NCI-H226 (cell line): Measurements from ENCODE around the gene TBC1D16.

ENCODE experiments used
- DNase-seq: peaks from one replicate; pipeline ENCODE4 v3.0.0-alpha.2; 2015

The TBC1D16 gene

DNA sequence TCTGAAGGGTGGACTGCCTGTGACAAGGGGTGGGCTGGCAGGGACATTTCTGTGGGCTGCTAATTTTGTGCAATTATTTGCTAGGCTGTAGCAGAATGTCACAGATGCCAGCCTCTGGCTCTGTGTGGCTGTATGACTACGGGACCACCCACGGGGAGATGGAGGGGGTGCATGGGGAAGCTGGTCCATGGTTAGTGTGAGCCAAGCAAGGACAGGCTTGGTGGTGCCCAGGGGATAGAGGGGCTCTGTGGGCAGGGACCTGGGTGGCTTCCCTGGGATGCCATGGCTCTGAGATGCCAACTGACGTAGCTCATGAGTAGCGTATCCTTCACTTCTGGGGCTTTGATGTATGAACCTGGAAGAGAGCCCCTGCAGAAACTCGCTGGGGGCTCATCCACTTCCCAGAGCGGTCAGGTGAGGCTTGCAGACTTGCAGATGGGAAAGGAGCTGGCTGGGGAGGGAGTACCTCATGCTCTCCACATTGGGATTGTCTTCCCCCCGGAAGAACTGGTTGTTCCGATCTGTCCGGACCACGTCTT lies 87.2 kb downstream of the TBC1D16 start:
- DNase-seq = no peak

DNA sequence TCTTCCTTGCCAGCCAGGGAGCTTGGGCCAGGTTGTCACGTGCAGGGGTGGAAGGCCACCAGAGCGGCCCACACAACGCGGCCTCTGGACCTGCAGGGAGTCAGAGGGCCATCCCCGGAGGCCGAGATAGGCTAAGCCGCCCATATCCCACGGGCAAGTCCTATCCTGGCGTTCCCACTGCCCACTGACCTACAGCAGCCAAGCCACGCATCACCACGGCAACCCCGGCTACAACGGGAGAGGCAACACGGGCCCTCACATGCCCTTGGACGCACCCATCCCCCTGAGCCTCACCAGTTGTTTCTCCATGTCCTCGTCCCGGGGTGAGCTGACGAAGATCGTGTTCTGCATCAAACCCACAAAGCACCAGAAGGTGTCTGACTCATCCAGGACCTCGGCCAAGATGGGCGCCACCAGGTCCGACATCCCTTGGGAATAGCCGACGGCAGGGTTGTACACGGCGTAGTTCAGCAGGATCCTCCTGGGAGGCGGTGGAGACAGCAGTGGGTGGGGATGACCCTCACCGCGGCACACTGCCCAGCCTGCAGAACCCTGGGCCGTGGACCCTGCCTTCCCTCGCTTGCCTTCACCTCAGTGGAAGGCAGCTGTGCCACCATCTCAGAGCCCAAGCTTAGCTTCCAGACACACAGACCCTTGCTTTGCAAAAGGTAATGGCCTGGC lies 88.2 kb downstream of the TBC1D16 start:
- no peak for DNase-seq

DNA sequence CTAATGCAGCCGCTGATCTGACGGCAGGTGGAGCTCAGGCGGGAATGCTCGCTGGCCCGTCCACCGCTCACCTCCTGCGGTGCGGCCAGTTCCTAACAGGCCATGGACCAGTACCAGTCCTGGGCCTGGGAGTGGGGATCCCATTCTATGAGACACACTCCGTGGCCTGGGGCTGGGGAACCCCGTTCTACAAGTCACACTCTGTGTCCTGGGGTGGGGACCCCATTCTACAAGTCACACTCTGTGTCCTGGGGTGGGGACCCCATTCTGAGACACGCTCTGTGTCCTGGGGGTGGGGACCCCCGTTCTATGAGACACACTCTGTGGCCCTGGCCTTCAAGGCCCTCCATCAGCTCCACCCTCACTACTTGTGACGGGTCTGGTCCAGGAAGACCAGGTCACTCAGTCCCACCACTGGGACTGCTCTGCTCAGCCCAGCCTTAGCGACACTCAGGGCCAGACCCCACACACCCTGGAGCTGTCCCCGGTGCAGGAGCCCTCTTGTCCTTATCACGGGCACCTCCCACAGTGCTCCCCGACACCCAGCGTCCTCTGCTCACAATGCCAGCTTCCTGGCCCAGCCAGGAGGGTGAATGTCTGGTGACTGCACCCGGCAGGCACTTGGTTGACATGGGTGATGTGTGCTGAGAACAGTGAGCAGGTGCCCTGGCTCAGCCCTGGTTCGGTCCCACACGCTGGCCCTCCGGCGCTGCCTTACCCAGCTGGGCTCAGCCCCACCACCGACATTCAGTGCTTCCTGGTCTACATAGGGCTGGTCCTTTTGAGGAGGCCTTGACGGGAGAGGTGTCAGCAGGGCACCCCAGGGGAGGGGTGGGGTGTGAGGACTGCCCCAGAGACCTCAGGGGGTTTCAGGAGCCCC lies 89.1 kb downstream of the TBC1D16 start:
- no peak for DNase-seq

DNA sequence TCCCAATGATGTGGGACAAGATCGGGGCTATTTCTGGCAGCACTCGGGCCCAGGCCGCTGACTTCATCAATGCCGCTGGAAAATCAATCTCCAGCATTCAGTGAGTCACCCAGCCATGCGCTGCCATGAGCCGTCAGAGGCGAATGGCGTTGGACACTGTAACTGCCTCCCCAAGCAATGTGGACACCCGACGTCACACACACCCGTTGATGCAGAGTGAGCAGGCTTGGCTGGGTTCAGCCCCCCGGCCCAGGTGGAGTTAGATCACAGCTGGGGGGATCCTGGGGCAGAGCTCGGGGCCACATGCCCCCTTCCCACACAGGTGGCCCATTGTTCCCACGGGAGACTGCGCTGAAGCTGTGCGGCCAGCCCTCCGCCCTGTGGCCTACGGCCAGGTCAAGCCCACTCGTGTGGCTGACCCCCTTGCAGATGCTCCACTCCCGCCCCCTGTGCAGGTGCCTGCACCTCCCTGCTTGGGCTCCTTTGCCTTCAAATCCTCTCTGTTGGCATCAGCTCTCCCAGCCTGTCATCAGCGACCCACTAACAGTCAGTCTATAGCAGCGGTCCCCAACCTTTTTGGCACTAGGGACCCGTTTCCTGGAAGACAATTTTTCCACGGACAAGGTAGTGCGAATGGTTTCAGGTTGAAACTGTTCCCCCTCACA lies 89.9 kb downstream of the TBC1D16 start:
- DNase-seq = no peak

DNA sequence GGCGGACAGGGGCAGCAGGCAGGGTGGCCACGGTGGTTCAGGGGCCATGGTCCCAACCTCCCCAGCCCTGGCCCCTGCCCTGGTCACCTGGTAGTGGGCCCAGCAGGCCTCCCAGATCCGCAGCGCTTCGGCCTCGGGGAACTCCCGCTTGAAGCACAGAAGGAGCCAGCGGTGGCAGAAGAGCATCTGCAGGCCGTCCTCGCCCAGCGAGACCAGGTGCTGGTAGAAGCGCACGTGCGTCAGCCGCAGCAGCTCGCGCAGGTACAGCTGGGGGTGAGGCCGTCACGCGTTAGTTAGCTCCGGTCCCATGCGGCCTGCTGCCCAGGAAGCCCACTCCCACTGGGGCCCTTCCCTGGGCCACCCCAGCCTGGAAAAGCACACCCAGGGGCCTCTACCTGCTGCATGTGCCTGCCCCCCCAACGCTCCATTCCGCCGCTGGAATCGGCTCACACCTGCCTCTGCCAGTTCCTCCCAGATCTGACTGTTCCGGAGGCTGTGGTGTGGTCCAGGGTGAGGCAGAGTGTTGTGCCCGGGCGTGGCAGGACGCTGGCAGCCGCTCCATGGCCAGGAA lies 90.8 kb downstream of the TBC1D16 start:
- no peak for DNase-seq

DNA sequence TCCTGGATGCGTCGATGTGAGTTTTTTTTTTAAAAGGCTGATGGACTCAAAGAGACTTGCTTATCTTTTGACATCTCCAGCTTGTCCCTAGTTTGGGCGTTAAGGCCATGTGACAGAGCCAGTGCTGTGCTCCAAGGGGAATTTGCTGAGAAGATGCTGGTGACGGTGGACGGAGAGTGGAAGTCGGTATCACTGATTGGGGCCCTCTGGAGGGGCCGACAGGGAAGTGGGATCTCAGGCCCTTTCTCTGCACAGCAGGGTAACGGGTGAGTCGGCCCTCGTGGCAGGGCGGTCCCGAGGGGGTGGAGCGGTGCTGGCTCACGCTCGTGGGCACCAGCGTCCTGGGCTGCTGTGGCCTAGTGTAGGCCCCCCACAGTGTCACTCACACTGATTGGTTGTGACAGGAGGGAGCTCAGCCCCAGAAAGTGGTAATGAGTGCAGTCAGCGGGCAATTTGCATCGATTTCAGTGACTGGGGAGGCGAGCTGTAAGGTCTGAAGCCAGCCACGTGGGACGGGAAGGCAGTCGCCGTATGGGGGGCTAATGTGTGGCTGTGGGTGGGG lies 91.3 kb downstream of the TBC1D16 start:
- no peak for DNase-seq

DNA sequence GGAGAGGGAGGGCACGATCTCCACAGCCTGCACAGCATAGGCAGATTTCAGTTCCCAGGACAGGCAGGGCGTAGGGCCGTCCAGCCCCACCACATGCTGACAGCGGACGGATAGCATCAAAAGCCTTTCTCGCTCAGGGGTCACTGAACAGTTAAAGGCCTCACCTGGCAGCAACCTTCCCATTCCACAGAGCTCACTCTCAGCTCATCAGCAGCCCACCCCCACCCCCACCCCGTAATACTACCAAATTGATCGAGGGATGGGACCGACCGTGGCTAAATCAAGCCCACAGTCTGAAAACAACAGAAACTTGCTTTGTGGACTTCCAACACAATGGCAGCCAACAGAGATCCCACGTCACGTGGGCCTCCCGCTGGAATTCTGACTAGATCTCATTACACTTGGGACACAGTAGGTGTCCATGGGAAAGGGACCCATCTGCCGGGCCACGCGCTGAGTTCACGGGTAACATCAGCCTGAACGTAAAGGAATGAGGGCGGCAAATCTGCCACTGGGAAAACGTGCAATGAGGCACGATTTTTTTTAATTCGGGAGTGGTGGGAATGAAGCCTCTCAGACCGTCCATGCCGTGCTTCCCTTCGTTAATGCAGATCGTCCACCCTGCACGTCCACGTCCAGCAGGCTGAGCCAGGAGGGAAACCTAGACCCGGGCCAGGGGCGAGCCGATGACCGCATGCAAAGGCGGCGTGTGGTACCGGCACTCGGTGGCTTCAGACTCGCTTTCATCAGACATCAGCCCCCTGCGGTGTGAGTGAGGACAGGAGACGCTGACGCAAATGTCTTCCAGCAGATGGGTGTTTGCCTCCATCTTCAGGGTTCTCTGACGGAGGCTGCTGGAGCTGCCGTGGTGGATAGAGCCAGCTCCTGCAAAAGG lies 92.1 kb downstream of the TBC1D16 start:
- DNase-seq = no peak

DNA sequence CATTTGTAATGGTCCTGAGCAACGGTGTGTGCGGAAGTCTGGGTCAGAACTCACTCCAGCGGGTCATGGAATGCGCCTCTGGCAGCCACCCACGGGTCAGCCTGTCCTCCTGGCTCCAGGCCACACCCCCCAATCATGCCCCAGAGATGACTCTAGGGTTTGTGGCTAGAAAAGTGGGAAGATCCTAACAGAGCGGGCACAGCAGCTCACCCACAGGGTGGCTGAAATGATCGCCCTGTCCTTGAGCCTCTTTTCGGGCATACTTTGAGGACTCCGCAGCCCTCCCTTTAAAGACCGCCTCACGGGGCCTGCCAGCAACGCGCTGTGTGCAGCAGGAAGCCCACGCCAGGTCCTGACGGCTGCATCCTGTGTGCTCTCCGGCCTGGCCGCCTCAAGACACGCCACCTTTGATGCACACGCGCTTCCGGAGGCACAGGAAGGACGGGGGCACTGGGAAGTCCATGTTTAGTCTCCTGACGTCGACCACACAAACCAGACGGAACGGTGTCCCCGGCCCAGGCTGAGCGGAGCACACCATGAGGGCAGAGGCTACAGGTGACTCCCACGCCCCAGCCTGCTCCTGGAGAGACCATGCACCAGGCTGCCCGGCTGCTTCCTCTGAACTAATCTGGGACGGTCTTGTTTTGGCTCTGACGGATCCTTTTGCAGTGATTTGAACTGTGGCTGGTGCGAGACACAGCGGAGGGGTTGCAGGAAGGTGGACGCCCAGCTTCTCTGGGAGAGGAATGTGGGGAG lies 92.9 kb downstream of the TBC1D16 start:
- no peak for DNase-seq

DNA sequence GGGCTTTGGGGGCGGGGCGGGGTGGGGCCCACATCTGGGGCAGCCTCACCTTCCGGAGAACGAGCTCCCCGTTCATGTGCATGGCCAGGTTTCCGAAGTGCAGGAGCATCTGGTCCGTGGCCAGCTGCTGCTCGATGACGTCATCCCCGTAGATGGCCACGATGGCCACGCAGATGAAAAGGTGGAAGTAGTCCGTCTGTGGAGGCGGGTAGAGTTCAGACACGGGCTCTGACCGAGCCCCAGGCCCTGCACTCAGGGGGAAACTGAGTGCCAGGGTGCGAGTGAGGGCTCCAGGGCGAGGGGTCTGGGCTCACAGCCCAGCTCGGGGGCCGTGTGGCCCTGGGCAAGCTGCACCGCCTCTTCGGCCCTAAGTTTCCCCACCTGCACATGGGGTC lies 93.7 kb downstream of the TBC1D16 start:
- DNase-seq = no peak

DNA sequence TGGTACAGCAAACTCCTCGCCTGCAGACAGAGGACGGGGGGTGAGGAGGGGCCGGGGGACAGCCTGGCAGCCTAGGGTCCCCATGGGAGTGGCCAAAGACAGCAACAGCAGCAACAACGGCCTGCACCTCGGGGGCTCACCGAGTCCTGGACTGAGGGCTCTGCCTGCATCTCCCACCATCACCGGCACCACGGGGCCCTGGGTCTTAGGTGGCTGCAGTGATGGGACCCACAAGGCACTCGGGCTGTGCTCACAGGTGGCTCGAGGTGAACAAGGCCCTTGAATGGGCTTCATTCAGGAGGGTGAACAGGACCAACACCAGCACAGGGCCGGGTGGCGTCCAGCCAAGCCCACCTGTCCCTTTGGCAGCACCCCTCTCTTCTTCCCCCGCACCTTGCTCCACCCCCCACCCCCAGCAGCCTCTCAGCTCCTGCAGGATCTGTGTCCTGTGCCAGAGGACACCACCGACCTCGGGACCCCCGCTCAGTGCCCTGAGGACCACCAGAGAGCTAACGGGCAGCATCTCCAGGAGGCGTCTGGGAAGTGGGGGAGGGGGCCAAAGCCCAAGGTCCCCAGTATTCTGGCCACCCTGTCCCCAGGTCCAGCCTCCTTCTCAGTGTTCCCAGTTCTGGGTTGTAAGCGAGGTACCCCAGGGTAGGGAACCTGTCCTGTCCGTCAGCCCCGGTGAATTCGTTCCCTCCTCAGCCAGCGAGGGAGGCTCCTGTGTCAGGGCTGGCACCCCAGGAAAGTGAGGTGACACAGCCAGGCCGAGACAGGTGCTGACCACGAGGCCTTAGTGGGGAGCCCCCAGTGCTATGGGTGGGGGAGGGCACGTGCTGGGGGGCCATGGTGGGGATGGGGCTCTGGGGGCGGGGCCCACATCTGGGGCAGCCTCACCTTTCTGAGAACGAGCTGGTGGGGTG lies 94.3 kb downstream of the TBC1D16 start:
- DNase-seq = no peak

DNA sequence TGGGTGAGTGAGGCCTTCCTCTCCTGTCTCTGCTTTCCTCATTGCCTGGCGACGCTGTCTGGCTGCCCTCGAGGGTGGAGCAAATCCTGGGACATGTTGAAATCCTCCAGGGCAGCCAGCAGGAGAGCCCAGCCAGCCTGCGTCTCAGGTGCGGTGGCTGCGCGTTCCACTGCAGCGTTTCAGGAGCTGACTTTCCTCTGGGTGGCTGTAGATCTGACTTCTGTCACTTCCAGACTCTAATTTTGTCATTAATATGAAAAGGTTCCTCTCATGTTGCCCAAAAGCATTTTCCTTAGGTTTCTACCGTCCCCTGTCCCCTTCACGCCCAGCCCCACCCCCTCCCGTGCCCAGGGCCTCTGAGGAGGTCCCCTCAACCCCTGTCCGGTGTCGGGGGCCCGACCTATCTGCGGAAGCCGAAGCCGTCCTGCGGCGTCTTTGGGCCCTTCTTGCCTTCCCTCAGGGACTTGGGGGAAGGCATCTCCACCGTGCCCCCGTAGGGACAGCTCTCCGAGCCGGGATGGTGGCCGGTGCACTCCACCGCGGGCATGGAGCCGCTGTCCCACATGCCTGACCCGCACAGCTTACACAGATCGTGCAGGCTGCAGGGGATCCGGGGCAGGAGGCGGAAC lies 95.1 kb downstream of the TBC1D16 start:
- DNase-seq = no peak

DNA sequence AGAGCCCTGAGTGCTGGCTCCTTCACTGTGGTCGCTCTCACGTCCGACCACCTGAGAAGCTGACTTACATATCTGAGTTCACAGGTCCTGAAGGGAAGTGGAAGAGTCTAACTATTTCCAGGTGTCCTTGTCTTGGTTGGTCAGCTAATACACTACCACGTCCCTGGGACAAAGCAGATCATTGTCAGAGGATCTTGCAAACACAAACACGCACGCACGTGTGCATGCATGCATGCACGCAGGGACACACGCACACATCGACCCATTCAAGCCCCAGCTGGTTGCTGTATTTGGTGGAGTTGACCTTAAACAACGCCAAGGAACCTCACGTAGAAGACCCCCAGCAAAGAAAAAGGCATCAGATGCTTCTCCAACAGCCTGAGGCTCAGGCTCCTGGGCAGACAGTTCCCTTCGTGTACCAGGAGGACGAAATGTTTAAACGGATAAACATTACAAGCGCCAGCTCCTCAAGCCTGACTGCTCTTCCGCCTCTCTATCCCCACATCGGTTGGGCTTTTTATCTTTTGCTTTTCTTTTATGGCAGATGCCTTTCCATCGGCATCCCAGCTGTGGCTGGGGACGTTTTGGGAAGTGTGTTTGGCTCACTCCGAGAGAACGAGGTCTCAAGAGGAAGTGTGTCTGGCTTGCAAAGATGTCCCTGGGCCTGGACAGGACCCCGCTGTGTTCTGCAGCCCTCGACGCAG lies 95.8 kb downstream of the TBC1D16 start:
- DNase-seq = no peak

DNA sequence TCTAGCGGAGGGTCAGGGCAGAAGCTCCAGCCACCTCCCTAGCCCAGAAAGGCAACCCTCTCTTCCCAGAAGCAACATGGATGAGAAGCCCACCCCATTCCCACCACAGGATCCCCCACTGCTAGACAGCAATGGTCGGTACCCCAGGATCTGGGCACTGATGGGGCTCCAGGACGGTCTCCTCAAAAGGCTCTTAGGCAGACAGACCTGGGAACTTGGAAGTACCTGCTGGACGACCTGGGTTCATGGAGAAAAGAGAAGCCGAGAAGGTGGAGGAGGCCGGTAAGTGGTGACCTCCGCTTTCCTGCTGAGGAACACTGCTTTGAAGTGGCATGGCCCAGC lies 96.6 kb downstream of the TBC1D16 start:
- DNase-seq = no peak

DNA sequence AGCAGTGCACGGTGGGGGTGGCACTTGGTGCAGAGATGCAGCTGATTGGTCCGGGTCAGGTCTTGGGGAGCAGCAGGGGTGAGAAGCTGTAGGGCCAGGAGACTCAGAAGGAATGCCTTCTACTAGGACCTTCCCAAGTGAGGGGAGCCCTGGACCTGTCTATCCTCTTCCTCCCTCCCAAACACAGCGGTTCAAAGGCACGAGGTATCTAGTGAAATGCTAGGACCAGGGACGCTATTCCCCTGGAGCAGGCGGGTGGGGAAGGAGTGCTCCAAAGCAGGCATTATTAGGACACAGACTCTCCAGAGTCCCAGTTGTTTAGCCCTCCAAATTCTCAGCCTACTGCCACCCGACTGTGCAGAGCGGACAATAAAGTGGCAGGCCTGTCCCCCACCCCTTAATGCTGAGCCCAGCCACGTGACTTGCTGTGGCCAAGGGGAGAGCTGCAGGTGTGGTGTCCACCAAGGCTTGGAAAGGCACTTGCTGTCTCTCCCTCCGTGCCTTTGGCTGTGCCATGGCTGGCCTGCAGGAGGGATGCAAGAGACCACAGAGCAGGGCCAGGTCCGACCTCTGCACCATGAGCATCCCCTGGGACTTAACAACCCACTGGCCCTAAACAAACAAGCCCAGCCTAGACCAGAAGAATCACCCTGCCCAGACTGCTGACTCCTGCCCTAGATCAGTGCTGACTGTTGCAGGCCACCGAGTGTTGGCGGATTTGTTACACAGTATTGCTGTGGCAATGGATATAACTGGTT lies 97.2 kb downstream of the TBC1D16 start:
- DNase-seq = no peak

DNA sequence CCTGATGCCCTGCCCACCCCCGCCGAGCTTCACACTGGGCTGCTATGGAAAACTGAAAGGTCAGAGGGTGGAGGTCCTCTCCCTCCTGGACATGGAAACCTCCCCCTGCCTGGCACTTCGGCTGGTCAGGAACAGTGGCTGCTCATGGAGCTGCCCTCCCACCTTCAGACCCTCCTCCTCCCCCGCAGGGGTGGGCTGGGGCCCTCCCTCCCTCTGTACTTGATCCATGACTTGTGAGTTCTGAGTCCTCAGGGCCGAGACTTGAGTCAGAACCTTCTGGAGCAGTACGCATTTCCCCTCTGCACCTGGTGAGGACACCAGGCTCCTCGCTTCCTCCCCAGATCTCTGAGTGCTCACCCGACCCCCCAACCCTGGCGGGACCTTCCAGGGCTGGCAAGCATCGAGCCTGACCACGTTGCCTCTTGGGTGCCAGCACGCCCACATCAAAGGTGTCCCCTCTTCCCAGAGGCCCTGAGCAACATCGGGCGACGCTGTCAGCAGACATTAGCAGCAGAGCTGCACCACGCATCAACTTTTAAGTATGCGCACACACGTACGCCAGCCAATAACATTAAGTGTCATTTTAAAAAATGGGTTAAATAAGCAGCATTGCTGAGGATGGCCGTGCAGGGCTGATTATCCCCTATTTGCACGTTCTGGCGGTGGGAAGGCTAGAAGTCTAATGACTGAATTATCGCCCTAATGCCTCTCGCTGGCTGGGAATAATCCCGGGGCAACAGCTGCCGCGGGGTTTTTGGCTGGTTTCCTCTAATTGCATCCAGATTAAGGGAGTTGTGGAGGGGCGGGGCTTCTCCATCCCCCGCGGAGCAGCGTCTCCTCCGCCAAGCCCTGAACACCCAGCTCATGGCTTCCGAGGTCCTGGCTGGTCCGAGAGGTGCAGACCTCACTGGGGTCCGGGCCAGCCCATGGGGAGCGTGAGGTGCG lies 98.0 kb downstream of the TBC1D16 start:
- DNase-seq = no peak

DNA sequence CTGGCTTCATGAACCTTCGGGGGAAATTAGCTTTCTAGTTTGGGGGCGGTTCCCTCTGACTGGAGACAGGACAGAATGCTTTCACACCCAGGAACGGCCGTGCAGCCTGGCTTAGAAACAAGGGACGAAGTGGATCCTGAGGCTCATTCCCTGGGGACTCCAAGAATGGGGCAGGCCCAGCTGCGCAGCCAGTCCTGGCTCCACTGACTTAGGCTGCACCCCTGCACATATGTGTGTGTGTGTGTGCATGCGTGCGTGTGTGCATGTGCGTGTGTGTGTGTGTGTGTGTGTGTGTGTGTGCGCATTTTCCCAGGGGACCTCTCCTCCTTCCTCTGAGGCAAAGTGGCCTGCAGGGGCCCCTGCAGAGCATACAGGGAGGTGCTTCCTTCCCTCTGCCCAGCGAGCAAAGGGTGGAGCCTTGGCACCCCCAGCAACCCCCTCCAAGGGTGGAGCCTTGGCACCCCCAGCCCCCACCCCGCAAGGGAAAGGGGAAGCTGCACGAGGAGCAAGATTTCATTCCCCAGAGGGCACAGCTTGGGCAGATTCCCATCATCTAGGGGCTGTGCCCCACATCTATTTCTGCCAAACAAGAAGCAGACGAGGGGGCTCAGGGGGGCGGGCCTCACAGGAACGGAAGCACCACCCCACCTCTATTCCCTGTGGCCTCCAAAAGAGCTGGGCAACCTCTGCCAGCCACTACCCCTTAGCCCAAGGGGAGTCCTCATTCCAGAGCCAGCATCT lies 98.9 kb downstream of the TBC1D16 start:
- DNase-seq = no peak
